Sigmoid colon (tissue), 4 donors: ENCODE measurements around the gene PARP9.

Experiments used
- EP300 ChIP-seq, 4 donors: sonication (generic); formaldehyde crosslinking; IDR thresholded peaks; one replicate each; pipeline ENCODE4 v1.6.1; 2017; ENCODE audit warnings: antibody characterized with exemption in 4 of 4
- POLR2A ChIP-seq, 2 donors: fragments of 450-650 bp; IDR thresholded peaks; one replicate each; pipeline ENCODE4 v1.6.1; 2016; ENCODE audit warnings: antibody characterized with exemption in 2 of 2, mild to moderate bottlenecking in 2 of 2, moderate library complexity in 2 of 2
- POLR2AphosphoS5 ChIP-seq, 4 donors: sonication (generic); formaldehyde crosslinking; IDR thresholded peaks; one replicate each; pipeline ENCODE4 v1.6.1; 2017; ENCODE audit warnings: antibody characterized with exemption in 4 of 4
- TF ChIP-seq, protein P1 (sequence below), 4 experiments: fragments of 450-650 bp in 3 of 4; fragments of 200-600 bp in 1 of 4; IDR thresholded peaks; one replicate each; pipeline ENCODE4 v1.5.1; 2016 to 2019; ENCODE audit warnings: antibody characterized with exemption in 4 of 4, mild to moderate bottlenecking in 3 of 4, moderate library complexity in 2 of 4

- TF ChIP-seq, protein P1, sequence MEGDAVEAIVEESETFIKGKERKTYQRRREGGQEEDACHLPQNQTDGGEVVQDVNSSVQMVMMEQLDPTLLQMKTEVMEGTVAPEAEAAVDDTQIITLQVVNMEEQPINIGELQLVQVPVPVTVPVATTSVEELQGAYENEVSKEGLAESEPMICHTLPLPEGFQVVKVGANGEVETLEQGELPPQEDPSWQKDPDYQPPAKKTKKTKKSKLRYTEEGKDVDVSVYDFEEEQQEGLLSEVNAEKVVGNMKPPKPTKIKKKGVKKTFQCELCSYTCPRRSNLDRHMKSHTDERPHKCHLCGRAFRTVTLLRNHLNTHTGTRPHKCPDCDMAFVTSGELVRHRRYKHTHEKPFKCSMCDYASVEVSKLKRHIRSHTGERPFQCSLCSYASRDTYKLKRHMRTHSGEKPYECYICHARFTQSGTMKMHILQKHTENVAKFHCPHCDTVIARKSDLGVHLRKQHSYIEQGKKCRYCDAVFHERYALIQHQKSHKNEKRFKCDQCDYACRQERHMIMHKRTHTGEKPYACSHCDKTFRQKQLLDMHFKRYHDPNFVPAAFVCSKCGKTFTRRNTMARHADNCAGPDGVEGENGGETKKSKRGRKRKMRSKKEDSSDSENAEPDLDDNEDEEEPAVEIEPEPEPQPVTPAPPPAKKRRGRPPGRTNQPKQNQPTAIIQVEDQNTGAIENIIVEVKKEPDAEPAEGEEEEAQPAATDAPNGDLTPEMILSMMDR (IDR thresholded peaks at IDR 0.05): no peak
- TF ChIP-seq POLR2A (IDR thresholded peaks at IDR 0.05) (no peak), EP300 (IDR thresholded peaks at IDR 0.05) (no peak), POLR2AphosphoS5 (IDR thresholded peaks at IDR 0.05) (no peak)
Observed at GRCh38 chr3:122516846-122517360, 47.2 kb downstream of the PARP9 start.
